B cell (primary cell): ENCODE data around the gene ZFR. TPM values are rescaled to one million over a fixed set of nuclear protein-coding genes. Genes with fewer than 3 reads are reported as not detected.

Source experiments
- ATAC-seq: fragments of 200-7000 bp; cut with Tn5 transposase; one replicate; pipeline ENCODE4 v1.10.0; 2021; ENCODE audit warnings: low read depth, mild to moderate bottlenecking, moderate number of reproducible peaks, moderate library complexity
- CTCF ChIA-PET: fragments of 350-600 bp; sonication (Branson Sonifier 250); formaldehyde crosslinking; loops from one replicate; lab custom pipeline; 2021; ENCODE audit warnings: antibody characterized with exemption, inconsistent platforms; lab: Charles Lee
- POLR2A ChIA-PET: fragments of 350-600 bp; sonication (Branson Sonifier 250); formaldehyde crosslinking; loops from one replicate; lab custom pipeline; 2021; ENCODE audit warnings: antibody characterized with exemption; lab: Charles Lee
- DNase-seq: peaks from one replicate; pipeline ENCODE4 v3.0.0; 2013
- H2AFZ ChIP-seq: 2 replicates; pipeline ENCODE4 v1.6.1; 2012; ENCODE audit warnings: mild to moderate bottlenecking, low read depth, low read length; ENCODE audit not compliant: insufficient read depth, poor library complexity, severe bottlenecking
- H3K27ac ChIP-seq, 2 donors: 1 replicate in 1 of 2; 2 replicates in 1 of 2; pipeline ENCODE4 v1.5.1; 2012 to 2013; ENCODE audit warnings: low read length in 2 of 2, mild to moderate bottlenecking in 2 of 2, moderate library complexity in 1 of 2
- H3K27me3 ChIP-seq, 4 experiments: fragments of 200-600 bp in 1 of 4; sonication (generic) in 1 of 4; replicated peaks in 1 of 4; 1 replicate in 2 of 4; 2 replicates in 2 of 4; pipeline versions ENCODE4 v1.6.1 to v1.7.0; 2013 to 2016; ENCODE audit warnings: low read length in 3 of 4, mild to moderate bottlenecking in 2 of 4, mixed read lengths in 1 of 4, moderate library complexity in 1 of 4; ENCODE audit not compliant: insufficient read depth in 4 of 4, control insufficient read depth in 3 of 4; ENCODE audit errors: control extremely low read depth in 1 of 4
- H3K36me3 ChIP-seq, 2 experiments: replicated peaks in 1 of 2; 1 replicate in 1 of 2; 2 replicates in 1 of 2; pipeline versions ENCODE4 v1.6.1 to v1.7.1; 2013; ENCODE audit warnings: low read length in 1 of 2; ENCODE audit not compliant: insufficient read depth in 2 of 2, control insufficient read depth in 1 of 2; ENCODE audit errors: control extremely low read depth in 1 of 2, extremely low read depth in 1 of 2
- H3K4me1 ChIP-seq, 2 donors: fragments of 200-600 bp in 1 of 2; sonication (generic) in 1 of 2; 1 replicate in 1 of 2; 2 replicates in 1 of 2; pipeline versions ENCODE4 v1.5.1 to v1.6.1; 2013 to 2017; ENCODE audit warnings: low read length in 2 of 2; ENCODE audit not compliant: control insufficient read depth in 2 of 2, insufficient read depth in 2 of 2
- H3K4me2 ChIP-seq: replicated peaks from 2 replicates; pipeline ENCODE3; 2012; ENCODE audit warnings: mild to moderate bottlenecking, low read depth, low read length; ENCODE audit not compliant: poor library complexity, severe bottlenecking
- H3K4me3 ChIP-seq, 5 experiments: fragments of 200-600 bp in 1 of 5; sonication (generic) in 1 of 5; 1 replicate in 3 of 5; 2 replicates in 2 of 5; pipeline versions ENCODE4 v1.5.1 to v1.7.0; 2011 to 2016; ENCODE audit warnings: low read length in 4 of 5, mild to moderate bottlenecking in 4 of 5, low read depth in 2 of 5, control low read depth in 1 of 5, moderate library complexity in 1 of 5; ENCODE audit not compliant: insufficient read depth in 1 of 5; ENCODE audit errors: control extremely low read depth in 1 of 5, extremely low read depth in 1 of 5
- H3K79me2 ChIP-seq: fragments of 200-600 bp; sonication (generic); one replicate; pipeline ENCODE4 v1.6.0; 2016; ENCODE audit warnings: low read length; ENCODE audit not compliant: control insufficient read depth, insufficient read depth
- H3K9ac ChIP-seq: fragments of 200-600 bp; sonication (generic); 2 replicates; pipeline ENCODE4 v1.6.1; 2017; ENCODE audit warnings: mild to moderate bottlenecking, low read length, moderate library complexity
- H3K9me3 ChIP-seq, 3 donors: one replicate each; pipeline versions ENCODE4 v1.6.1 to v1.7.1; 2013; ENCODE audit warnings: low read length in 2 of 3; ENCODE audit not compliant: control insufficient read depth in 2 of 3, insufficient read depth in 1 of 3; ENCODE audit errors: control extremely low read depth in 1 of 3
- H4K20me1 ChIP-seq: 2 replicates; pipeline ENCODE4 v1.6.0; 2012; ENCODE audit warnings: mild to moderate bottlenecking, low read length; ENCODE audit not compliant: insufficient read depth, control insufficient read depth, poor library complexity, severe bottlenecking
- H3K27ac Mint-ChIP-seq: one replicate; pipeline ENCODE4 v1.8.0; 2021; ENCODE audit warnings: mixed read lengths
- H3K27me3 Mint-ChIP-seq: one replicate; pipeline ENCODE4 v1.8.0; 2021; ENCODE audit warnings: mixed read lengths
- H3K4me1 Mint-ChIP-seq: one replicate; pipeline ENCODE4 v1.8.0; 2021; ENCODE audit warnings: mixed read lengths
- H3K4me3 Mint-ChIP-seq: one replicate; pipeline ENCODE4 v1.8.0; 2021; ENCODE audit warnings: mixed read lengths
- H3K9me3 Mint-ChIP-seq: one replicate; pipeline ENCODE4 v1.8.0; 2022; ENCODE audit warnings: mixed read lengths; ENCODE audit not compliant: insufficient read depth
- EZH2 ChIP-seq: IDR thresholded peaks from 2 replicates; pipeline ENCODE4 v1.6.1; 2012; ENCODE audit warnings: borderline replicate concordance, low read depth, mild to moderate bottlenecking, moderate library complexity, low read length; ENCODE audit not compliant: insufficient read depth, poor library complexity, severe bottlenecking
- WGBS: methylation state at CpG from one replicate; pipeline ENCODE4 v1.1.5; 2013; ENCODE audit warnings: missing lambda C conversion rate; ENCODE audit not compliant: insufficient coverage; 5-methylcytosine and 5-hydroxymethylcytosine counted together
- intact Hi-C: fragments of 100-400 bp; cut with micrococcal nuclease; formaldehyde crosslinking; loops from one replicate; pipeline ENCODE4 v1.10.0; 2022
- polyA plus RNA-seq: library from polyadenylated mRNA; depleted of rRNA; stranded (reverse); fragments of >200 nt; gene quantifications from 2 replicates; pipeline ENCODE4 v1.2.3, GENCODE V29; 2012
- total RNA-seq, 2 donors: library from RNA; stranded (reverse); fragments of 120-200 nt in 1 of 2; gene quantifications; 1 replicate in 1 of 2; 2 replicates in 1 of 2; pipeline versions ENCODE4 v1.2.3 to v1.2.4, GENCODE V29; 2013 to 2022
- TF ChIP-seq, protein P1 (sequence below): fragments of 200-600 bp; IDR thresholded peaks from one replicate; pipeline ENCODE4 v1.8.0; 2022; ENCODE audit warnings: antibody characterized with exemption, mild to moderate bottlenecking

The ZFR gene
- total and polyA plus RNA-seq, 2 donors (not counting 1 experiment from before 2014, with no cell fraction given): 31.4 to 69.0 TPM

DNA sequence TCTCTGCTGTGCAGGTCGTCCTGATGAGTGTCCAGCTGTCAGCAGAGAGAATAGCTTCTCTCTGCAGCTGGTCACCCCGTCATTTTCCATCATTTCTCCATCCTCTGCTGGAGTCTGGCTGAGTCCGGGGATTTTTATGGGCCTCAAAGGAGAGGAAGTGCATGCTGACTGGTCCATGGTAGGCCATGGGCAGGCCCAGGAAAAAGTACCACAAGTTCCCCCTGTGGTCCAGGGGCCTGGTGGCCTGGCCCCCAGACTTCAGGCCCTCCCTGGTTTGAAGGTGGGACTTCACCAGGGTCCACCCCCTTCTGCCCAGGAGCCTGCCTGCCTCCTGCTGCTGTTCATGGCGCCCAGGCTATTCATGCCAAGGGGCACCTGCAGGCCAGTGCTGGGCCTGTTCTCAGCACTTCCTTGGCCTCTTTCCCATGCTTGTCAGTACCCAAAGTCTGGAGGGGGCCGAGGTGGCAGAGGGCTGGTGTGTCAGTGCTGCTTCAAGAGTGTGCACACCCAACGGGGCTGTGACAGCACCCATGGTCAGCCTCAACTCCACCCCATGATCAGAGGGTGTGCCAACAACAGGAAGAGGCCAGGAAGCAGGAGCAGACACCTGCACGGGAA, 124.5 kb downstream of the ZFR start:
- no peak overlapping the region for H3K4me3 ChIP-seq
- H3K9me3 Mint-ChIP-seq: no peaks in the 10 kb centered on the region
- no peak overlapping the region for H3K4me3 Mint-ChIP-seq
- intact Hi-C loops: no loop called here
- no peaks in the 10 kb centered on the region for H3K79me2 ChIP-seq
- H3K9ac ChIP-seq: no peak overlapping the region
- no peak overlapping the region for H3K4me2 ChIP-seq
- no peaks in the 10 kb centered on the region for H3K4me1 ChIP-seq
- POLR2A ChIA-PET: no interaction called here
- no peaks in the 10 kb centered on the region for H3K27me3 ChIP-seq
- DNase-seq (no peak), ATAC-seq (no peak)
- H3K27ac ChIP-seq: no peak overlapping the region
- H4K20me1 ChIP-seq: no peaks in the 10 kb centered on the region
- no peak overlapping the region for H2AFZ ChIP-seq
- 84% methylated on average over 7 of the region's 7 CpGs for WGBS
- H3K27ac Mint-ChIP-seq: no peak overlapping the region
- H3K36me3 ChIP-seq: no peaks in the 10 kb centered on the region
- no peaks in the 10 kb centered on the region for H3K27me3 Mint-ChIP-seq
- no peak for TF ChIP-seq EZH2
- TF ChIP-seq, protein P1, sequence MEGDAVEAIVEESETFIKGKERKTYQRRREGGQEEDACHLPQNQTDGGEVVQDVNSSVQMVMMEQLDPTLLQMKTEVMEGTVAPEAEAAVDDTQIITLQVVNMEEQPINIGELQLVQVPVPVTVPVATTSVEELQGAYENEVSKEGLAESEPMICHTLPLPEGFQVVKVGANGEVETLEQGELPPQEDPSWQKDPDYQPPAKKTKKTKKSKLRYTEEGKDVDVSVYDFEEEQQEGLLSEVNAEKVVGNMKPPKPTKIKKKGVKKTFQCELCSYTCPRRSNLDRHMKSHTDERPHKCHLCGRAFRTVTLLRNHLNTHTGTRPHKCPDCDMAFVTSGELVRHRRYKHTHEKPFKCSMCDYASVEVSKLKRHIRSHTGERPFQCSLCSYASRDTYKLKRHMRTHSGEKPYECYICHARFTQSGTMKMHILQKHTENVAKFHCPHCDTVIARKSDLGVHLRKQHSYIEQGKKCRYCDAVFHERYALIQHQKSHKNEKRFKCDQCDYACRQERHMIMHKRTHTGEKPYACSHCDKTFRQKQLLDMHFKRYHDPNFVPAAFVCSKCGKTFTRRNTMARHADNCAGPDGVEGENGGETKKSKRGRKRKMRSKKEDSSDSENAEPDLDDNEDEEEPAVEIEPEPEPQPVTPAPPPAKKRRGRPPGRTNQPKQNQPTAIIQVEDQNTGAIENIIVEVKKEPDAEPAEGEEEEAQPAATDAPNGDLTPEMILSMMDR: no peak
- no peaks in the 10 kb centered on the region for H3K4me1 Mint-ChIP-seq
- peaks cover 0 to 48% (median 20%) of the 10 kb centered on the region in 3 donors for H3K9me3 ChIP-seq
- CTCF ChIA-PET: interaction anchor here (0.7 to 1.2 kb wide), 3 partner anchors 9 to 88 kb away, joined by 3 to 4 read pairs (median 3); no protein-coding TSS in a partner anchor

DNA sequence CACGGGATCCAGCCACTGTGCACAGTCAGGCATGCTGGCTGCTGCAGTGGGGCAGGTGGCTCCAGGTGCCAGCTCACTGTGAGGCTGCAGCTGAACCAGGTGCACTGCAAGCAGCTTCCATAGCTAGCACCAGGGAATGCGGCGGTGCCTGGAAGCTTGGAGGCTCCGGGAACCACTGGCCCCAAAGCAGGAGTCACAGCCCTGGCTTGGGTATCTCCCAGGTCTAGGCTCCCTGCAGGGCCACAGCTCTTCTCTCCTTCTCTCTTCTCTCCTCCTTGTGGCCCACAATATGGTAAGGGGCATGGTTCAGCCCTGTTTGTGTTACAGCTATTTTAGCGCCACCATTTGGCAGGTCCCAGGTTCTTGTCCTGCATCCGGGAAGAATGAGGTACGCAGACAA, 125.1 kb downstream of the ZFR start:
- Histone ChIP-seq H3K9me3 (peaks cover 0 to 48% (median 20%) of the 10 kb centered on the region in 3 donors), H3K27ac (no peak overlapping the region), H2AFZ (no peak overlapping the region), H3K9ac (no peak overlapping the region), H3K4me2 (no peak overlapping the region), H3K4me1 (no peaks in the 10 kb centered on the region), H3K27me3 (no peaks in the 10 kb centered on the region), H3K4me3 (no peak overlapping the region), H3K79me2 (no peaks in the 10 kb centered on the region), H3K36me3 (no peaks in the 10 kb centered on the region), H4K20me1 (no peaks in the 10 kb centered on the region)
- intact Hi-C loops: no loop called here
- WGBS: 92% methylated on average over 7 of the region's 7 CpGs
- ChIA-PET CTCF (interaction anchor here (0.7 to 1.2 kb wide), 3 partner anchors 9 to 87 kb away, joined by 3 to 4 read pairs (median 3); no protein-coding TSS in a partner anchor), POLR2A (no interaction called here)
- no peaks in the 10 kb centered on the region for H3K4me1 Mint-ChIP-seq
- H3K9me3 Mint-ChIP-seq: no peaks in the 10 kb centered on the region
- no peak overlapping the region for H3K4me3 Mint-ChIP-seq
- ATAC-seq: no peak
- H3K27ac Mint-ChIP-seq: no peak overlapping the region
- DNase-seq: no peak
- TF ChIP-seq, protein P1: no peak
- TF ChIP-seq EZH2: no peak
- no peaks in the 10 kb centered on the region for H3K27me3 Mint-ChIP-seq
